HG03025 (cell line): Measurements from ENCODE around the gene MCF2L2.

ENCODE experiments used
- ATAC-seq: cut with Tn5 transposase; IDR thresholded peaks from one replicate; pipeline ENCODE4 v1.9.1; 2021; ENCODE audit warnings: mild to moderate bottlenecking, moderate library complexity; ENCODE audit not compliant: unreplicated experiment, low FRiP score

Gene MCF2L2

DNA sequence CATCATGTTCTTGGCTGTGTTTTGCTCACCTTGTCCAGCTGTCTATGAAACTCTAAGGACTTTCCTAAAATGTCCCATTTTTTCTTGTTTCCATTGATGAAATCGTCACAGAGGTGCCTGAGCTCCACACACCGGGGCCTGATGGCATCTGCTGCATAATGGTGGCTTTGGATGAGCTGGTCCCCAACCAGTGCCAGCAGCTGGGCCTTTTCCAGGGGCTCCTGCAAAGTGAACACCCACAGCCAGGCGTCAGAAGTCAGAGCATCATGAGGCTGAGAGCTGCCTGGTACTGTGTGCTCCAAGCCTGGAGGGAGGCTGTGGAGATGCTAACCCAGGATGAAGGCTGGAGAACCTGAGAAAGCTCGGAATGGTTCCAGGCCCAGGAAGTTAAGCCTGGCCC, 128.4 kb downstream of the MCF2L2 start:
- ATAC-seq, result no peak

- no peak for ATAC-seq
Measured at GRCh38 chr3:183298701-183299153, 129.7 kb downstream of the MCF2L2 start.

GRCh38 chr3:183296944-183297343, 131.5 kb downstream of the MCF2L2 start:
- ATAC-seq, result no peak

DNA sequence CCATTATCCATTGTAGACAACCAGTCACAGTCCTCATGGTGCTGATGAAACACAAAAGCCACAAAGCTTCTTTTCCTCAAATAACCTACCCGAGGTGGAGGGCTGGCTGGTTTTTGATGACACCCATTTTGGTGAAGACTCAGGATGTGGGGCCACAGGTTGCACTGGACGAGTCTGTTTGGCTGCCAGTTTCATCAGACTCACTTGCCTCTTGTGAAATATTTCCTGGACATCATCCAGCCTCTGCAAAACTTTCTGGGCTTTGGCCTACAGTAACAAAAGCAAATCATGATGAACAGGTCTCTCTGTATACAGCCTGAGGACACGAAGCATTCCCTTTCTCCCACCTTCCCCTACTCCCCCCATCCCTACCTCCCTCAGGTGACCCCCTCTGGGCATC, 133.2 kb downstream of the MCF2L2 start:
- no peak for ATAC-seq

- ATAC-seq, result no peak
Measured at GRCh38 chr3:183293966-183294365, 134.5 kb downstream of the MCF2L2 start.

GRCh38 chr3:183291497-183292031, 136.9 kb downstream of the MCF2L2 start:
- no peak for ATAC-seq

GRCh38 chr3:183290216-183290615, 138.2 kb downstream of the MCF2L2 start:
- ATAC-seq, result no peak

- ATAC-seq, result no peak
Measured at GRCh38 chr3:183288117-183288516, 140.3 kb downstream of the MCF2L2 start.

DNA sequence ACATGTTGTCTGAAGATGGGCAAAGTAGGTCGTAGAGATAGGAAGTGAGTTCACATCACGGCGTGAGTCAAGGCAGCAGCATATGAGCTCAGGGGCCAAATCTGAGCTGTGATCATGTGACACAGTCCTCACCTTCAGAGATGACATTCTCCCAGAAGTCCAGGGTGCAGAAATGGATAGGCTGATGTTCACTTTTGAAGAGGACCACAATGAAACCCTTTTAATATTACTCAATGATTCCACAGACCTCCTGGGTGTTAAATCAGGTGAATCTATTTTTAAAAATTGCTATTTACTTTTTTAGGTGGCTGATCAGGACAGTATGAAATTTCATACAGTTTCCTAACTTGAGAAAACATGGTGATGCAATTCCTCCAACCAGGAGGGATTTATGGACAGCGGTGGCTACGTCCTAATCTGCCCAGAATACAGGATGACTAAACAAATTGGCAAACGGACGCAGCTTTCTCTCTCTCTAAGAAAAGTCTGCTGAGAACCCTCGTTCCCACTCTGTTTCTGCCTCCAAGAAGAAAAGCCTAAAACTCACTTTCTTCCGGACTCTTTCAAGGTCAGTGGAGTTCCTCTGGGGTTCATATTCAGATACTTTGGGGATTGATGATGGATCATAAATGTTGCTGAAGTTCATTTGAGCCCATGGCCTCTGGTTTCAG, 141.0 kb downstream of the MCF2L2 start:
- no peak for ATAC-seq

DNA sequence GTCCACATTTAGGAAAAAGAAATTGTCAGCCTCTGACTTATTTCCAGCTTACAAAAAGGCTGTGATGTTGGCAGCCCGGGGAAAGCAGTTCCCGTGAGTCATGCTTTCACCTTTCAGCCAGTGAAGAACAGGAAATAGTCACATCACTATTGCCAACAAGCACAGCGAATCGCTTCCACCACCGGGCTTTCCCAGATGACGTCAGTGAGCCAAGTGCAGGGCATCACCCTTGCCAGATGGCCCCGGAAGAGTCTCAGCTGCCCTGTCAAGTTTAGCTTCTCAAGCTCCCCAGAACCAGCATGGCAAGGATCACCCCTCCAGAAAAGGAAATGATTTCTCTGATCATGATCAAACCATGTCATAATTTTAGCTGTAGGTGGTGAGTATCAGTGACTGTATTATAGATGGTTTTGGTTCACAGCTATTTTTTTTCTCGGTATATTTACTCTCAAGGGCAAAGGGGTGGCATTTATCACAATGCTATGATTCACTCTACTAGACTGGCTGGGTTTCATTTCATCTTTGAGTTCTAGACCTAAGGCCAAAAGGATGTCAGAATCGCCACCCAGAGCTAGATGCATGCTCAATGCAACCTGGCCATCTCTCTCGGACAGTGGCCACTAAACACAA, 142.5 kb downstream of the MCF2L2 start:
- ATAC-seq, result no peak

GRCh38 chr3:183285318-183285717, 143.1 kb downstream of the MCF2L2 start:
- ATAC-seq, result no peak

DNA sequence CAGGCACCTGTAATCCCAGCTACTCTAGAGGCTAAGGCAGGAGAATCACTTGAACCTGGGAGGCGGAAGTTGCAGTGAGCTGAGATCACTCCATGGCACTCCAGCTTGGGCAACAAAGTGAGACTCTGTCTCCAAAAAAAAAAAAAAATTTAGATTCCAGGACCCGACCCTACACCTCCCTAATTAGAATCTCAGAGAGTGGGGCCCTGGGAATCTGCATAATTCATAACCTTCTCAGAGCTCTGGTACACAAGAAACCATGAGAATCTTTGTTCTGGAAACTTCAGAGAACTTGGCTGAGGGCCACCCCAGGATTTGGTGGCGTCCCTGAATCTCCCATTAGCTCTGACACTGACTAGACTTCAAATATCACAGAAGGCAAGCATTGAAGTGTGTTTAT, 143.8 kb downstream of the MCF2L2 start:
- ATAC-seq, result no peak

DNA sequence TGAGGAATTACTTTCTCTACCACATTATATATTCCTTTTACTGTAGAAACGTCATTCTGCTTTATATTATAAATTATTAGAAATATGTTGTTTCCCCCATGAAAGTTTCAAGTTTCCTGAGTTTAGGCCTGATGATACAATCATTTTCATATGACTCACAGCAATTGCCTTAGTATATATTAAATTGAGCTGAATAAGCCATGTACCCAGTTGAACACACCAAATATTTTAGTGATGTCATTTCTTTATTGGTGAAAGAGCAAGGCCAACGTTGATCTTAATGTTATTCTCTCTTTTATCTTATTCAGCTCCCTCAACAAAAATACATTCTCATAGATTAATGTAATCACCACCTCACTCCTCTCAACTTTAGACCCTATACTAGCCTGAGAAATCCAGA, 144.5 kb downstream of the MCF2L2 start:
- no peak for ATAC-seq

- no peak for ATAC-seq
Measured at GRCh38 chr3:183281126-183281797, 147.2 kb downstream of the MCF2L2 start.

GRCh38 chr3:183279371-183279770, 149.0 kb downstream of the MCF2L2 start:
- no peak for ATAC-seq

GRCh38 chr3:183278479-183279088, 149.8 kb downstream of the MCF2L2 start:
- no peak for ATAC-seq

DNA sequence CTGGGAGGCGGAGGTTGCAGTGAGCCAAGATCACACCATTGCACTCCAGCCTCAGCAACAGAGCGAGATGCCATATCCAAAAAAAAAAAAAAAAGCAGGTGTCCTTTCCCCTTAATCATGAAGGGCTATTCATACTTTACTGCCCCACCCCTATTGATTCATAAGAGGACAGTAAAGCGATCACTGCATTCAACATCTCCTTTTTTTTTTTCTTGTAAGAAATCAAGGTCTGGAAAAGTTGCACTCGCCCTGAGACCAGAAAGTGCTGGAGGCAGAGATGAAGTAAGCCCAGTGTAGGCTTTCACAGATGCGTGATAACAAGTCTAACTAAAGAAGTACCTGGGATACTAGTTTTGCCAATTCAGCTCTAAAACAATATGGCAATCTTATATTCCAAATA, 151.2 kb downstream of the MCF2L2 start:
- ATAC-seq, result no peak

GRCh38 chr3:183275937-183276336, 152.5 kb downstream of the MCF2L2 start:
- no peak for ATAC-seq

GRCh38 chr3:183275418-183275817, 153.0 kb downstream of the MCF2L2 start:
- no peak for ATAC-seq

DNA sequence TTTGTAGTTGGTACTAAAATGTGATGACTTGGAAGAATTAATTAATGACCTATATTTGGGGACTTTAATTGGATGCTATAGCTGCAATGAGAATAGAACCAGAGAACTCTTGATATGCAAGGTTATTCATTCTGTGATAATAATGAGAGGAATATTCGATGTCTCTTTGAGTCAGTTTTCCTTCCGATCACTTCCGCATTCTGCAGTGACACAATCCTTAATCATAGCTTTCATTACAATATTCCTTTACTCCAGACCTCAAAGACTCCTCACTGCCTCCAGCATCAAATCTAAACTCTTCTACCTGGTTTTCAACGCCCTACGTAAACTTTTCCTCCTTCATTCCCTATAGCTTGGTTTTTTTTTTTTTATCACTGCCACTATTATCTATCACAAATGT, 153.8 kb downstream of the MCF2L2 start:
- ATAC-seq, result no peak

- ATAC-seq, result no peak
Measured at GRCh38 chr3:183272791-183273190, 155.6 kb downstream of the MCF2L2 start.
